GM20000 (cell line): ENCODE measurements around the gene WWP2.

Source experiments
- DNase-seq: peaks from one replicate; pipeline ENCODE4 v3.0.0; 2012; ENCODE audit warnings: low spot score
- CTCF ChIP-seq: IDR thresholded peaks from 2 replicates; pipeline ENCODE4 v1.5.1; 2012; ENCODE audit warnings: mild to moderate bottlenecking, control low read depth; ENCODE audit errors: extremely low read depth, missing control alignments

WWP2 gene

DNA sequence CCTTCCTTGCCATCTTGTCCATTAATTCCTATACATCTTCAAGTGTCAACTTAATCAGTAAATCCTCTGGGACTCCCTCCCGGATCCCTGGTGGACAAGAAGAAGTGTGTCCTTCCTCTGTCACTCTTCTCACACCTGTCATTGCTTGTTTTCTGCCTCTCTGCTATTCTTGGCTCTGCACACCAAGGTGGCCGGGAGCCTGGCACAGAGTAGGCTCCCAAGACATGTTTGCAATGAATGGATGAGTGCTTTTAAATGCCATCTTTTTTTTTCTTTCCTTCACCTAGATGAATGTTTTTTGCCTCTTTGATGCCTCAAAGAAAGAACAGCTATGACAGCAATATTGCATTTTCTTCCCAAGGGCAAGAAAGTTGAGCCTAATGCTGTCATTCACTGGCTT lies 131.0 kb downstream of the WWP2 start:
- no peak for TF ChIP-seq CTCF
- no peak for DNase-seq

GRCh38 chr16:69894676-69895075 lies 132.5 kb downstream of the WWP2 start:
- DNase-seq = no peak
- no peak for TF ChIP-seq CTCF

- no peak for DNase-seq
- TF ChIP-seq CTCF = no peak
Observed at GRCh38 chr16:69903865-69904415, 141.8 kb downstream of the WWP2 start.

- DNase-seq = no peak
- no peak for TF ChIP-seq CTCF
Observed at GRCh38 chr16:69904495-69905170, 142.5 kb downstream of the WWP2 start.

- TF ChIP-seq CTCF = no peak
- DNase-seq = no peak
Observed at GRCh38 chr16:69905171-69905555, 143.0 kb downstream of the WWP2 start.

- DNase-seq = no peak
- TF ChIP-seq CTCF = no peak
Observed at GRCh38 chr16:69906838-69907401, 144.8 kb downstream of the WWP2 start.

- no peak for DNase-seq
- no peak for TF ChIP-seq CTCF
Observed at GRCh38 chr16:69909043-69909442, 146.9 kb downstream of the WWP2 start.
